SU-DHL-6 (cell line): ENCODE measurements around the gene ZBTB2.

Source experiments
- CTCF ChIP-seq: fragments of 200-600 bp; sonication (generic); IDR thresholded peaks from one replicate; pipeline ENCODE4 v1.5.1; 2017; ENCODE audit warnings: antibody characterized with exemption, mild to moderate bottlenecking, low read length, moderate library complexity; ENCODE audit not compliant: insufficient read depth, poor library complexity, severe bottlenecking
- EZH2phosphoT487 ChIP-seq: fragments of 200-600 bp; sonication (generic), shearing (Covaris generic); conservative IDR thresholded peaks from 2 replicates; pipeline ENCODE4 v1.6.1; 2018; ENCODE audit warnings: mild to moderate bottlenecking, antibody characterized with exemption, low read length, moderate library complexity, mixed read lengths

GRCh38 chr6:151409679-151410078 lies 18.3 kb upstream of the ZBTB2 start:
- TF ChIP-seq CTCF, result no peak
- TF ChIP-seq EZH2phosphoT487, result no peak
